PC-3 (cell line): ENCODE data around the gene PTGIS.

ENCODE experiments used
- EZH2phosphoT487 ChIP-seq: fragments of 300-600 bp; sonication (generic); IDR thresholded peaks from 2 replicates; pipeline ENCODE4 v1.6.1; 2018; ENCODE audit warnings: mild to moderate bottlenecking, antibody characterized with exemption, low read length, borderline replicate concordance
- TF ChIP-seq, protein P1 (sequence below): fragments of 300-600 bp; sonication (generic); conservative IDR thresholded peaks from 2 replicates; pipeline ENCODE4 v1.5.1; 2017; ENCODE audit warnings: antibody characterized with exemption, low read depth, mild to moderate bottlenecking, low read length

- TF ChIP-seq, protein P1, sequence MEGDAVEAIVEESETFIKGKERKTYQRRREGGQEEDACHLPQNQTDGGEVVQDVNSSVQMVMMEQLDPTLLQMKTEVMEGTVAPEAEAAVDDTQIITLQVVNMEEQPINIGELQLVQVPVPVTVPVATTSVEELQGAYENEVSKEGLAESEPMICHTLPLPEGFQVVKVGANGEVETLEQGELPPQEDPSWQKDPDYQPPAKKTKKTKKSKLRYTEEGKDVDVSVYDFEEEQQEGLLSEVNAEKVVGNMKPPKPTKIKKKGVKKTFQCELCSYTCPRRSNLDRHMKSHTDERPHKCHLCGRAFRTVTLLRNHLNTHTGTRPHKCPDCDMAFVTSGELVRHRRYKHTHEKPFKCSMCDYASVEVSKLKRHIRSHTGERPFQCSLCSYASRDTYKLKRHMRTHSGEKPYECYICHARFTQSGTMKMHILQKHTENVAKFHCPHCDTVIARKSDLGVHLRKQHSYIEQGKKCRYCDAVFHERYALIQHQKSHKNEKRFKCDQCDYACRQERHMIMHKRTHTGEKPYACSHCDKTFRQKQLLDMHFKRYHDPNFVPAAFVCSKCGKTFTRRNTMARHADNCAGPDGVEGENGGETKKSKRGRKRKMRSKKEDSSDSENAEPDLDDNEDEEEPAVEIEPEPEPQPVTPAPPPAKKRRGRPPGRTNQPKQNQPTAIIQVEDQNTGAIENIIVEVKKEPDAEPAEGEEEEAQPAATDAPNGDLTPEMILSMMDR: no peak
- no peak for TF ChIP-seq EZH2phosphoT487
These were observed 50.8 kb downstream of the PTGIS start for GRCh38 chr20:49516916-49517804.
